B cell (primary cell): Measurements from ENCODE around the gene DIPK1A. TPM values are rescaled to one million over a fixed set of nuclear protein-coding genes. Genes with fewer than 3 reads are reported as not detected.

Experiments
- ATAC-seq: fragments of 200-7000 bp; cut with Tn5 transposase; one replicate; pipeline ENCODE4 v1.10.0; 2021; ENCODE audit warnings: low read depth, mild to moderate bottlenecking, moderate number of reproducible peaks, moderate library complexity
- CTCF ChIA-PET: fragments of 350-600 bp; sonication (Branson Sonifier 250); formaldehyde crosslinking; loops from one replicate; lab custom pipeline; 2021; ENCODE audit warnings: antibody characterized with exemption, inconsistent platforms; lab: Charles Lee
- POLR2A ChIA-PET: fragments of 350-600 bp; sonication (Branson Sonifier 250); formaldehyde crosslinking; loops from one replicate; lab custom pipeline; 2021; ENCODE audit warnings: antibody characterized with exemption; lab: Charles Lee
- DNase-seq: peaks from one replicate; pipeline ENCODE4 v3.0.0; 2013
- H2AFZ ChIP-seq: 2 replicates; pipeline ENCODE4 v1.6.1; 2012; ENCODE audit warnings: mild to moderate bottlenecking, low read depth, low read length; ENCODE audit not compliant: insufficient read depth, poor library complexity, severe bottlenecking
- H3K27ac ChIP-seq, 2 donors: 1 replicate in 1 of 2; 2 replicates in 1 of 2; pipeline ENCODE4 v1.5.1; 2012 to 2013; ENCODE audit warnings: low read length in 2 of 2, mild to moderate bottlenecking in 2 of 2, moderate library complexity in 1 of 2
- H3K27me3 ChIP-seq, 4 experiments: fragments of 200-600 bp in 1 of 4; sonication (generic) in 1 of 4; replicated peaks in 1 of 4; 1 replicate in 2 of 4; 2 replicates in 2 of 4; pipeline versions ENCODE4 v1.6.1 to v1.7.0; 2013 to 2016; ENCODE audit warnings: low read length in 3 of 4, mild to moderate bottlenecking in 2 of 4, mixed read lengths in 1 of 4, moderate library complexity in 1 of 4; ENCODE audit not compliant: insufficient read depth in 4 of 4, control insufficient read depth in 3 of 4; ENCODE audit errors: control extremely low read depth in 1 of 4
- H3K36me3 ChIP-seq, 2 experiments: replicated peaks in 1 of 2; 1 replicate in 1 of 2; 2 replicates in 1 of 2; pipeline versions ENCODE4 v1.6.1 to v1.7.1; 2013; ENCODE audit warnings: low read length in 1 of 2; ENCODE audit not compliant: insufficient read depth in 2 of 2, control insufficient read depth in 1 of 2; ENCODE audit errors: control extremely low read depth in 1 of 2, extremely low read depth in 1 of 2
- H3K4me1 ChIP-seq, 2 donors: fragments of 200-600 bp in 1 of 2; sonication (generic) in 1 of 2; 1 replicate in 1 of 2; 2 replicates in 1 of 2; pipeline versions ENCODE4 v1.5.1 to v1.6.1; 2013 to 2017; ENCODE audit warnings: low read length in 2 of 2; ENCODE audit not compliant: control insufficient read depth in 2 of 2, insufficient read depth in 2 of 2
- H3K4me2 ChIP-seq: replicated peaks from 2 replicates; pipeline ENCODE3; 2012; ENCODE audit warnings: mild to moderate bottlenecking, low read depth, low read length; ENCODE audit not compliant: poor library complexity, severe bottlenecking
- H3K4me3 ChIP-seq, 5 experiments: fragments of 200-600 bp in 1 of 5; sonication (generic) in 1 of 5; 1 replicate in 3 of 5; 2 replicates in 2 of 5; pipeline versions ENCODE4 v1.5.1 to v1.7.0; 2011 to 2016; ENCODE audit warnings: low read length in 4 of 5, mild to moderate bottlenecking in 4 of 5, low read depth in 2 of 5, control low read depth in 1 of 5, moderate library complexity in 1 of 5; ENCODE audit not compliant: insufficient read depth in 1 of 5; ENCODE audit errors: control extremely low read depth in 1 of 5, extremely low read depth in 1 of 5
- H3K79me2 ChIP-seq: fragments of 200-600 bp; sonication (generic); one replicate; pipeline ENCODE4 v1.6.0; 2016; ENCODE audit warnings: low read length; ENCODE audit not compliant: control insufficient read depth, insufficient read depth
- H3K9ac ChIP-seq: fragments of 200-600 bp; sonication (generic); 2 replicates; pipeline ENCODE4 v1.6.1; 2017; ENCODE audit warnings: mild to moderate bottlenecking, low read length, moderate library complexity
- H3K9me3 ChIP-seq, 3 donors: one replicate each; pipeline versions ENCODE4 v1.6.1 to v1.7.1; 2013; ENCODE audit warnings: low read length in 2 of 3; ENCODE audit not compliant: control insufficient read depth in 2 of 3, insufficient read depth in 1 of 3; ENCODE audit errors: control extremely low read depth in 1 of 3
- H4K20me1 ChIP-seq: 2 replicates; pipeline ENCODE4 v1.6.0; 2012; ENCODE audit warnings: mild to moderate bottlenecking, low read length; ENCODE audit not compliant: insufficient read depth, control insufficient read depth, poor library complexity, severe bottlenecking
- H3K27ac Mint-ChIP-seq: one replicate; pipeline ENCODE4 v1.8.0; 2021; ENCODE audit warnings: mixed read lengths
- H3K27me3 Mint-ChIP-seq: one replicate; pipeline ENCODE4 v1.8.0; 2021; ENCODE audit warnings: mixed read lengths
- H3K4me1 Mint-ChIP-seq: one replicate; pipeline ENCODE4 v1.8.0; 2021; ENCODE audit warnings: mixed read lengths
- H3K4me3 Mint-ChIP-seq: one replicate; pipeline ENCODE4 v1.8.0; 2021; ENCODE audit warnings: mixed read lengths
- H3K9me3 Mint-ChIP-seq: one replicate; pipeline ENCODE4 v1.8.0; 2022; ENCODE audit warnings: mixed read lengths; ENCODE audit not compliant: insufficient read depth
- CTCF ChIP-seq: fragments of 200-600 bp; IDR thresholded peaks from one replicate; pipeline ENCODE4 v1.8.0; 2022; ENCODE audit warnings: antibody characterized with exemption, mild to moderate bottlenecking
- EZH2 ChIP-seq: IDR thresholded peaks from 2 replicates; pipeline ENCODE4 v1.6.1; 2012; ENCODE audit warnings: borderline replicate concordance, low read depth, mild to moderate bottlenecking, moderate library complexity, low read length; ENCODE audit not compliant: insufficient read depth, poor library complexity, severe bottlenecking
- WGBS: methylation state at CpG from one replicate; pipeline ENCODE4 v1.1.5; 2013; ENCODE audit warnings: missing lambda C conversion rate; ENCODE audit not compliant: insufficient coverage; 5-methylcytosine and 5-hydroxymethylcytosine counted together
- intact Hi-C: fragments of 100-400 bp; cut with micrococcal nuclease; formaldehyde crosslinking; loops from one replicate; pipeline ENCODE4 v1.10.0; 2022
- polyA plus RNA-seq: library from polyadenylated mRNA; depleted of rRNA; stranded (reverse); fragments of >200 nt; gene quantifications from 2 replicates; pipeline ENCODE4 v1.2.3, GENCODE V29; 2012
- total RNA-seq, 2 donors: library from RNA; stranded (reverse); fragments of 120-200 nt in 1 of 2; gene quantifications; 1 replicate in 1 of 2; 2 replicates in 1 of 2; pipeline versions ENCODE4 v1.2.3 to v1.2.4, GENCODE V29; 2013 to 2022

The DIPK1A gene
- total and polyA plus RNA-seq, 2 donors (not counting 1 experiment from before 2014, with no cell fraction given): 10.7 to 22.7 TPM

- Histone ChIP-seq H3K27ac (peak overlapping the region in 1 of 2 donors; percentile 2), H3K79me2 (peaks cover 72% of the 10 kb centered on the region), H3K27me3 (no peaks in the 10 kb centered on the region), H3K4me2 (no peak overlapping the region), H3K36me3 (peaks cover 1 to 7% of the 10 kb centered on the region in 2 experiments), H3K9me3 (peaks cover 0 to 1% (median 0%) of the 10 kb centered on the region in 3 donors), H3K9ac (no peak overlapping the region), H2AFZ (no peak overlapping the region), H3K4me1 (peaks cover 26 to 32% of the 10 kb centered on the region in 2 donors), H4K20me1 (peaks cover 52% of the 10 kb centered on the region), H3K4me3 (no peak overlapping the region)
- TF ChIP-seq EZH2 (no peak), CTCF (no peak)
- intact Hi-C loops: no loop called here
- DNase-seq (no peak), ATAC-seq (no peak)
- POLR2A ChIA-PET: no interaction called here
- H3K9me3 Mint-ChIP-seq: no peaks in the 10 kb centered on the region
- WGBS: no CpG with 5 or more reads among the region's 4 CpGs
- H3K4me3 Mint-ChIP-seq: no peak overlapping the region
- H3K27me3 Mint-ChIP-seq: no peaks in the 10 kb centered on the region
- H3K27ac Mint-ChIP-seq: no peak overlapping the region
- CTCF ChIA-PET: interaction anchor here (0.6 to 1.3 kb wide), 4 partner anchors 20 to 115 kb away, joined by 3 to 6 read pairs (median 3); no protein-coding TSS in a partner anchor
- peaks cover 45% of the 10 kb centered on the region for H3K4me1 Mint-ChIP-seq
Measured at GRCh38 chr1:92879316-92879968, 81.8 kb downstream of the DIPK1A start.

GRCh38 chr1:92877792-92878191 is 83.5 kb downstream of the DIPK1A start:
- Mint-ChIP-seq H3K4me3 (no peak overlapping the region), H3K27me3 (no peaks in the 10 kb centered on the region), H3K4me1 (peaks cover 31% of the 10 kb centered on the region), H3K9me3 (no peaks in the 10 kb centered on the region), H3K27ac (no peak overlapping the region)
- no CpG with 5 or more reads among the region's 4 CpGs for WGBS
- H3K79me2 ChIP-seq: peaks cover 72% of the 10 kb centered on the region
- no peak for TF ChIP-seq CTCF
- no peak for TF ChIP-seq EZH2
- intact Hi-C loops: no loop called here
- ChIA-PET POLR2A (no interaction called here), CTCF (interaction anchor here (1.3 to 2.0 kb wide), 5 partner anchors 18 to 184 kb away, joined by 3 to 12 read pairs (median 5); no protein-coding TSS in a partner anchor)
- H4K20me1 ChIP-seq: peaks cover 41% of the 10 kb centered on the region
- ATAC-seq: no peak
- peaks cover 12 to 19% of the 10 kb centered on the region in 2 donors for H3K4me1 ChIP-seq
- H3K36me3 ChIP-seq: peaks cover 1 to 21% of the 10 kb centered on the region in 2 experiments
- H3K9ac ChIP-seq: peak overlapping the region; percentile 3
- H3K4me2 ChIP-seq: peak overlapping the region; percentile 20
- H3K4me3 ChIP-seq: no peak overlapping the region
- H3K27ac ChIP-seq: no peak overlapping the region
- peaks cover 0 to 2% (median 1%) of the 10 kb centered on the region in 3 donors for H3K9me3 ChIP-seq
- DNase-seq: no peak
- H2AFZ ChIP-seq: no peak overlapping the region
- no peaks in the 10 kb centered on the region for H3K27me3 ChIP-seq
